ENCODE results near the gene CDH3.

The CDH3 gene

DNA sequence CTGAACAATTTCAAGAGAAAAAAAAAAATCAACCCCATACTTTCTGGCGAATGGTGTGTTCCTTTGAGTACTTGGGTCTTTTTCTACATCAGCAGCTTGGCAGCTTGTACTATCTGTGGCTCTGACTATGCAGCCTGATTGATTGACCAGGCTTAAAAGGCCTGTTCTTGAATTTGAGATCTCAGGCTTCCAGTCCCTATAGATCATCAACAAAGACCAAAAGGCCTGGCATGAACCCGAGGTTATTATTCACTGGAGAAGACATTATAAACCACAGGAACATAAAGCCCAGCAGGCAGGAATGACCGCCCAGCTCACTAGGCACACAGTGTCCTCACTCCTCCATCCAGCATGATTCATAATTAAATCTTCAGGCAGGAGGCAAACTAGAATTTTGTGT lies 32.1 kb upstream of the CDH3 start:
- Histone ChIP-seq H3K9me2 (replicated peaks; ENCODE audit: low read depth, low read length) (no peaks in the 10 kb centered on the region), H3K36me3 (ENCODE audit: insufficient read depth, low read length) (no peaks in the 10 kb centered on the region), H3K79me2 (ENCODE audit: insufficient read depth, low read length) (no peaks in the 10 kb centered on the region), H3K4me3 (ENCODE audit: low read length, poor library complexity, severe bottlenecking) (no peak overlapping the region), H3K27me3 (ENCODE audit: insufficient read depth, low read length, poor library complexity, severe bottlenecking) (no peaks in the 10 kb centered on the region), H3K4me1 (ENCODE audit: insufficient read depth, low read length, poor library complexity, severe bottlenecking) (no peaks in the 10 kb centered on the region), H3K9me3 (ENCODE audit: insufficient read depth, low read depth, low read length) (no peaks in the 10 kb centered on the region; the same call in 1 of the 2 replicates), H3F3A (ENCODE audit: low read depth) (no peaks in the 10 kb centered on the region), H3K4me2 (ENCODE audit: low read depth, low read length, poor library complexity, severe bottlenecking) (no peak overlapping the region), H3K9ac (ENCODE audit: low read depth, low read length, poor library complexity, severe bottlenecking) (no peak overlapping the region), H2AFZ (ENCODE audit: low read length) (no peak overlapping the region), H4K20me1 (ENCODE audit: insufficient read depth, low read length, poor library complexity, severe bottlenecking) (no peaks in the 10 kb centered on the region)
- TF ChIP-seq EZH2phosphoT487 (IDR thresholded peaks at IDR 0.05; ENCODE audit: borderline replicate concordance): no peak
- TF ChIP-seq, protein P1, sequence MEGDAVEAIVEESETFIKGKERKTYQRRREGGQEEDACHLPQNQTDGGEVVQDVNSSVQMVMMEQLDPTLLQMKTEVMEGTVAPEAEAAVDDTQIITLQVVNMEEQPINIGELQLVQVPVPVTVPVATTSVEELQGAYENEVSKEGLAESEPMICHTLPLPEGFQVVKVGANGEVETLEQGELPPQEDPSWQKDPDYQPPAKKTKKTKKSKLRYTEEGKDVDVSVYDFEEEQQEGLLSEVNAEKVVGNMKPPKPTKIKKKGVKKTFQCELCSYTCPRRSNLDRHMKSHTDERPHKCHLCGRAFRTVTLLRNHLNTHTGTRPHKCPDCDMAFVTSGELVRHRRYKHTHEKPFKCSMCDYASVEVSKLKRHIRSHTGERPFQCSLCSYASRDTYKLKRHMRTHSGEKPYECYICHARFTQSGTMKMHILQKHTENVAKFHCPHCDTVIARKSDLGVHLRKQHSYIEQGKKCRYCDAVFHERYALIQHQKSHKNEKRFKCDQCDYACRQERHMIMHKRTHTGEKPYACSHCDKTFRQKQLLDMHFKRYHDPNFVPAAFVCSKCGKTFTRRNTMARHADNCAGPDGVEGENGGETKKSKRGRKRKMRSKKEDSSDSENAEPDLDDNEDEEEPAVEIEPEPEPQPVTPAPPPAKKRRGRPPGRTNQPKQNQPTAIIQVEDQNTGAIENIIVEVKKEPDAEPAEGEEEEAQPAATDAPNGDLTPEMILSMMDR (conservative IDR thresholded peaks at IDR 0.05; ENCODE audit: low read length): no peak

DNA sequence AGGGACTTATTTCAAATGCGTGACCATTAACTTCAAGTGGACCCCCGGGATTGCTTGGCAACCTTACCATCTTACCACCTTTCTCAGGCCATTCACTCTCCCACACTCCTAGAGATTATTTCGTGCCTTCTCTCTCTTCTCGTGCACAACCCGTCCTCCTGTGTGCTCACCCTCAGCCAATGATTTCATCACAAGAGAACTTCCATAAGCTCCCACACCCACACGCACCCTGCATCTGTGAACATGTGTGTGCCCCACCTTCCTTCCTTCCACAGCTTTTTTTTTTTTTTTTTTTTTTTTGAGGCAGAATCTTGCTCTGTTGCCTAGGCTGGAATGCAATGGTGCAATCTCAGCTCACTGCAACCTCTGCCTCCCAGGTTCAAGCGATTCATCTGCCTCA lies 27.4 kb upstream of the CDH3 start:
- H3K36me3 ChIP-seq (ENCODE audit: insufficient read depth, low read length): no peaks in the 10 kb centered on the region
- TF ChIP-seq, protein P1 (conservative IDR thresholded peaks at IDR 0.05; ENCODE audit: low read length): no peak
- H3K9me3 ChIP-seq (ENCODE audit: insufficient read depth, low read depth, low read length): no peaks in the 10 kb centered on the region; the same call in 1 of the 2 replicates
- no peak overlapping the region for H3K4me2 ChIP-seq (ENCODE audit: low read depth, low read length, poor library complexity, severe bottlenecking)
- no peaks in the 10 kb centered on the region for H3F3A ChIP-seq (ENCODE audit: low read depth)
- no peak overlapping the region for H2AFZ ChIP-seq (ENCODE audit: low read length)
- no peaks in the 10 kb centered on the region for H3K27me3 ChIP-seq (ENCODE audit: insufficient read depth, low read length, poor library complexity, severe bottlenecking)
- H3K4me1 ChIP-seq (ENCODE audit: insufficient read depth, low read length, poor library complexity, severe bottlenecking): no peaks in the 10 kb centered on the region
- no peaks in the 10 kb centered on the region for H3K79me2 ChIP-seq (ENCODE audit: insufficient read depth, low read length)
- no peak overlapping the region for H3K4me3 ChIP-seq (ENCODE audit: low read length, poor library complexity, severe bottlenecking)
- H4K20me1 ChIP-seq (ENCODE audit: insufficient read depth, low read length, poor library complexity, severe bottlenecking): no peaks in the 10 kb centered on the region
- H3K9me2 ChIP-seq (replicated peaks; ENCODE audit: low read depth, low read length): no peaks in the 10 kb centered on the region
- no peak overlapping the region for H3K9ac ChIP-seq (ENCODE audit: low read depth, low read length, poor library complexity, severe bottlenecking)

DNA sequence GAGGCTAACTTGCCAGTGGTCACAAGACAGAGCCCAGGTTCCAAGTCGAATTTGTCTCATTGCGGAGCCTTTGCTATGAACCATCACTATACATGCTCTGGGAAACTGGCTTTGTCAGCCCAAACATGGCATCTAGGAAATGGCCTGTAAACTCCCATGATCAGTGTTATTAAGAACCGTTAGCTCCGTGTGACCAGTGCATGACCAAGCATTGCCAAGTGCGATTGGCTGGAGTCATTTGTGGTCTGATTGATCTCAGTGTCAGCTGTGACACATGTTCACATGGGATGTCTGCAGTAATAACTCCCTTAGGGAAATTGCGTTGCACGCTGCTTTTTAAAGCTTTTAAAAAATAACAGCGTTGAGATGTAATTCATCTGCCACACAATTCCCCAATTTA lies 18.6 kb upstream of the CDH3 start:
- H3K4me2 ChIP-seq (ENCODE audit: low read depth, low read length, poor library complexity, severe bottlenecking): no peak overlapping the region
- H3K79me2 ChIP-seq (ENCODE audit: insufficient read depth, low read length): no peaks in the 10 kb centered on the region
- no peak overlapping the region for H3K4me3 ChIP-seq (ENCODE audit: low read length, poor library complexity, severe bottlenecking)
- H4K20me1 ChIP-seq (ENCODE audit: insufficient read depth, low read length, poor library complexity, severe bottlenecking): no peaks in the 10 kb centered on the region
- H3F3A ChIP-seq (ENCODE audit: low read depth): no peaks in the 10 kb centered on the region
- H3K27me3 ChIP-seq (ENCODE audit: insufficient read depth, low read length, poor library complexity, severe bottlenecking): no peaks in the 10 kb centered on the region
- H3K36me3 ChIP-seq (ENCODE audit: insufficient read depth, low read length): no peaks in the 10 kb centered on the region
- H3K9me2 ChIP-seq (replicated peaks; ENCODE audit: low read depth, low read length): no peaks in the 10 kb centered on the region
- no peak for TF ChIP-seq EZH2phosphoT487 (IDR thresholded peaks at IDR 0.05; ENCODE audit: borderline replicate concordance)
- TF ChIP-seq, protein P1 (conservative IDR thresholded peaks at IDR 0.05; ENCODE audit: low read length): no peak
- no peaks in the 10 kb centered on the region; the same call in 1 of the 2 replicates for H3K9me3 ChIP-seq (ENCODE audit: insufficient read depth, low read depth, low read length)
- H2AFZ ChIP-seq (ENCODE audit: low read length): no peak overlapping the region
- no peak overlapping the region for H3K9ac ChIP-seq (ENCODE audit: low read depth, low read length, poor library complexity, severe bottlenecking)
- no peaks in the 10 kb centered on the region for H3K4me1 ChIP-seq (ENCODE audit: insufficient read depth, low read length, poor library complexity, severe bottlenecking)

Data from Loucy (cell line).